Measurements from ENCODE around the gene CDC16. TPM values are rescaled to one million over a fixed set of nuclear protein-coding genes. Genes with fewer than 3 reads are reported as not detected.

Gene CDC16
- total and polyA plus RNA-seq, 2 of the 13 experiments (the other 11 are each of a cell fraction or from before 2014, with no cell fraction given), result 24.2 to 60.9 TPM

- peaks cover 6 to 50% of the 10 kb centered on the region in 2 experiments for H3K27me3 ChIP-seq (ENCODE audit: control insufficient read depth in 1 of 2, insufficient read depth in 2 of 2, low read length in 2 of 2)
- H3K79me2 ChIP-seq (ENCODE audit: insufficient read depth, low read length), result no peaks in the 10 kb centered on the region
- no peak overlapping the region for H3K4me3 ChIP-seq (replicated peaks in 1 of 3; ENCODE audit: insufficient read depth in 1 of 3, low read depth in 2 of 3, low read length in 3 of 3)
- no peak overlapping the region for H3K4me2 ChIP-seq (ENCODE audit: low read depth, low read length)
- BruUV-seq (replicated peaks), result no TSS peak
- H4K20me1 ChIP-seq (ENCODE audit: insufficient read depth, low read length), result no peaks in the 10 kb centered on the region
- in situ Hi-C loops (cut with HindIII; ENCODE audit: extremely low pct_ligation_motif_present, low pct_unique_long_range_greater_than_20kb), result loop anchor here (5.0 kb wide), 1 partner anchor 83 kb away; no protein-coding TSS in a partner anchor
- no peaks in the 10 kb centered on the region for H3K36me3 ChIP-seq (replicated peaks in 1 of 2; ENCODE audit: control insufficient read depth in 1 of 2, insufficient read depth in 2 of 2, low read length in 2 of 2)
- H3K4me1 ChIP-seq (ENCODE audit: insufficient read depth, low read length), result no peaks in the 10 kb centered on the region
- no peaks in the 10 kb centered on the region for H3K9me3 ChIP-seq (ENCODE audit: low read length)
- 44% methylated on average over 4 of the region's 8 CpGs for WGBS (ENCODE audit: low lambda C conversion rate)
- ATAC-seq (no peak; the same call in 1 of the 3 replicates), DNase-seq (ENCODE audit: low spot score) (no peak), FAIRE-seq (no peak)
- intact Hi-C loops (cut with micrococcal nuclease; ENCODE audit: unreplicated experiment), result loop anchor here (1.0 kb wide), 1 partner anchor 82 kb away; no protein-coding TSS in a partner anchor
- H2AFZ ChIP-seq (ENCODE audit: low read length), result no peak overlapping the region
- H3K9ac ChIP-seq (ENCODE audit: insufficient read depth, low read depth, low read length), result no peak overlapping the region
- CTCF ChIA-PET (ENCODE audit: low intra/inter-chr PET ratio, low total read pairs), result interaction anchor here (0.7 to 1.9 kb wide), 2 partner anchors 82 to 274 kb away, joined by 3 to 12 read pairs; no protein-coding TSS in a partner anchor
- H3K27ac ChIP-seq (ENCODE audit: extremely low read length, insufficient read depth, low read length), result no peak overlapping the region
- POLR2A ChIA-PET, result no interaction called here
- TF ChIP-seq HMGA1 (CRISPR knock-in tag; conservative IDR thresholded peaks at IDR 0.05) (no peak), TRIM22 (IDR thresholded peaks at IDR 0.05) (no peak), ZSCAN20 (CRISPR knock-in tag; IDR thresholded peaks at IDR 0.05; ENCODE audit: borderline replicate concordance) (no peak), ZNF230 (CRISPR knock-in tag; IDR thresholded peaks at IDR 0.05) (no peak), GATAD1 (CRISPR knock-in tag; IDR thresholded peaks at IDR 0.05) (no peak), KIAA2018 (CRISPR knock-in tag; IDR thresholded peaks at IDR 0.05; ENCODE audit: borderline replicate concordance) (no peak), ZNF883 (CRISPR knock-in tag; IDR thresholded peaks at IDR 0.05; ENCODE audit: not compliant biosample characterization) (no peak), POLR2A (IDR thresholded peaks at IDR 0.05; ENCODE audit: insufficient read depth in 1 of 2, low read depth in 2 of 2, low read length in 2 of 2) (no peak), ZNF773 (CRISPR knock-in tag; IDR thresholded peaks at IDR 0.05; ENCODE audit: borderline replicate concordance) (no peak), ZNF75D (CRISPR knock-in tag; IDR thresholded peaks at IDR 0.05; ENCODE audit: borderline replicate concordance) (no peak), ZEB1 (IDR thresholded peaks at IDR 0.05; ENCODE audit: insufficient replicate concordance, low read depth) (no peak)
- TF ChIP-seq, protein P1, sequence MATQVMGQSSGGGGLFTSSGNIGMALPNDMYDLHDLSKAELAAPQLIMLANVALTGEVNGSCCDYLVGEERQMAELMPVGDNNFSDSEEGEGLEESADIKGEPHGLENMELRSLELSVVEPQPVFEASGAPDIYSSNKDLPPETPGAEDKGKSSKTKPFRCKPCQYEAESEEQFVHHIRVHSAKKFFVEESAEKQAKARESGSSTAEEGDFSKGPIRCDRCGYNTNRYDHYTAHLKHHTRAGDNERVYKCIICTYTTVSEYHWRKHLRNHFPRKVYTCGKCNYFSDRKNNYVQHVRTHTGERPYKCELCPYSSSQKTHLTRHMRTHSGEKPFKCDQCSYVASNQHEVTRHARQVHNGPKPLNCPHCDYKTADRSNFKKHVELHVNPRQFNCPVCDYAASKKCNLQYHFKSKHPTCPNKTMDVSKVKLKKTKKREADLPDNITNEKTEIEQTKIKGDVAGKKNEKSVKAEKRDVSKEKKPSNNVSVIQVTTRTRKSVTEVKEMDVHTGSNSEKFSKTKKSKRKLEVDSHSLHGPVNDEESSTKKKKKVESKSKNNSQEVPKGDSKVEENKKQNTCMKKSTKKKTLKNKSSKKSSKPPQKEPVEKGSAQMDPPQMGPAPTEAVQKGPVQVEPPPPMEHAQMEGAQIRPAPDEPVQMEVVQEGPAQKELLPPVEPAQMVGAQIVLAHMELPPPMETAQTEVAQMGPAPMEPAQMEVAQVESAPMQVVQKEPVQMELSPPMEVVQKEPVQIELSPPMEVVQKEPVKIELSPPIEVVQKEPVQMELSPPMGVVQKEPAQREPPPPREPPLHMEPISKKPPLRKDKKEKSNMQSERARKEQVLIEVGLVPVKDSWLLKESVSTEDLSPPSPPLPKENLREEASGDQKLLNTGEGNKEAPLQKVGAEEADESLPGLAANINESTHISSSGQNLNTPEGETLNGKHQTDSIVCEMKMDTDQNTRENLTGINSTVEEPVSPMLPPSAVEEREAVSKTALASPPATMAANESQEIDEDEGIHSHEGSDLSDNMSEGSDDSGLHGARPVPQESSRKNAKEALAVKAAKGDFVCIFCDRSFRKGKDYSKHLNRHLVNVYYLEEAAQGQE (IDR thresholded peaks at IDR 0.05; ENCODE audit: borderline replicate concordance in 1 of 2, low read depth in 1 of 2, low read length in 2 of 2), result no peak
Measured at GRCh38 chr13:114225610-114226009, 9.1 kb upstream of the CDC16 start.
